Panc1 (cell line): ENCODE results near the gene GNAT1. TPM values are rescaled to one million over a fixed set of nuclear protein-coding genes. Genes with fewer than 3 reads are reported as not detected.

Experiments used
- ATAC-seq: fragments of 200-7000 bp; cut with Tn5 transposase; 2 replicates; pipeline ENCODE4 v1.9.1; 2020; ENCODE audit warnings: mild to moderate bottlenecking, moderate library complexity
- BruUV-seq: library from RNA; stranded (reverse); fragments of 400-500 nt; replicated peaks from 2 replicates; lab custom pipeline; 2021; lab: Mats Ljungman, UMichigan
- CTCF ChIA-PET: fragments of 300-600 bp; sonication (Branson Sonifier 250); formaldehyde crosslinking; loops from one replicate; lab custom pipeline; 2022; ENCODE audit warnings: antibody characterized with exemption; lab: Charles Lee
- POLR2A ChIA-PET: fragments of 300-600 bp; sonication (Branson Sonifier 250); formaldehyde crosslinking; loops from one replicate; lab custom pipeline; 2022; ENCODE audit warnings: antibody characterized with exemption; lab: Charles Lee
- DNase-seq: peaks from one replicate; pipeline ENCODE4 v3.0.0-alpha.2; 2010; ENCODE audit warnings: low read depth, low spot score
- H3K27ac ChIP-seq: 2 replicates; pipeline ENCODE4 v1.5.1; 2011; ENCODE audit warnings: mild to moderate bottlenecking, low read length, inconsistent platforms
- H3K27me3 ChIP-seq: fragments of 200-500 bp; sonication (Bioruptor generic); 2 replicates; pipeline ENCODE4 v1.6.0; 2014; ENCODE audit warnings: low read length, inconsistent platforms; ENCODE audit not compliant: control insufficient read depth, insufficient read depth
- H3K36me3 ChIP-seq: fragments of 200-500 bp; sonication (Bioruptor generic); 2 replicates; pipeline ENCODE4 v1.5.1; 2014; ENCODE audit warnings: inconsistent platforms, mild to moderate bottlenecking, low read length, moderate library complexity; ENCODE audit not compliant: control insufficient read depth, insufficient read depth
- H3K4me1 ChIP-seq: 2 replicates; pipeline ENCODE4 v1.5.1; 2011; ENCODE audit warnings: inconsistent platforms, mild to moderate bottlenecking, low read length, moderate library complexity; ENCODE audit not compliant: control insufficient read depth, insufficient read depth
- H3K4me3 ChIP-seq, 2 experiments: 2 replicates each; pipeline ENCODE4 v1.5.1; 2011 to 2012; ENCODE audit warnings: low read depth in 2 of 2, low read length in 2 of 2, mild to moderate bottlenecking in 2 of 2, inconsistent platforms in 1 of 2, moderate library complexity in 1 of 2
- H3K9me3 ChIP-seq: fragments of 200-500 bp; sonication (Bioruptor generic); 2 replicates; pipeline ENCODE4 v1.5.1; 2014; ENCODE audit warnings: low read depth, mild to moderate bottlenecking, inconsistent platforms, low read length, moderate library complexity; ENCODE audit not compliant: control insufficient read depth, insufficient read depth
- POLR2AphosphoS5 ChIP-seq: IDR thresholded peaks from 2 replicates; pipeline ENCODE4 v1.6.1; 2012; ENCODE audit warnings: mild to moderate bottlenecking, low read depth, low read length, moderate library complexity
- SIN3A ChIP-seq: IDR thresholded peaks from 2 replicates; pipeline ENCODE4 v1.6.1; 2012; ENCODE audit warnings: low read depth, mild to moderate bottlenecking, low read length, moderate library complexity, borderline replicate concordance; ENCODE audit not compliant: insufficient read depth
- TCF7L2 ChIP-seq: IDR thresholded peaks from 2 replicates; pipeline ENCODE4 v1.6.1; 2011; ENCODE audit warnings: mild to moderate bottlenecking, low read depth, low read length, inconsistent platforms
- in situ Hi-C: cut with HindIII; loops from 2 replicates; pipeline ENCODE4 v1.10.0; 2016; ENCODE audit warnings: low sequenced_read_pairs, low pct_unique_long_range_greater_than_20kb
- intact Hi-C: fragments of 100-400 bp; cut with micrococcal nuclease; formaldehyde crosslinking; loops from one replicate; pipeline ENCODE4 v1.10.0; 2022; ENCODE audit not compliant: unreplicated experiment
- total RNA-seq: library from RNA; stranded (reverse); gene quantifications from one replicate; pipeline ENCODE4 v1.2.1, GENCODE V29; 2021; ENCODE audit not compliant: unreplicated experiment
- TF ChIP-seq, protein P1 (sequence below), 2 experiments: IDR thresholded peaks; 2 replicates each; pipeline ENCODE4 v1.6.1; 2011 to 2012; ENCODE audit warnings: low read depth in 2 of 2, control low read depth in 1 of 2, low read length in 1 of 2, mild to moderate bottlenecking in 1 of 2, moderate library complexity in 1 of 2; ENCODE audit not compliant: insufficient read depth in 1 of 2
- TF ChIP-seq, protein P2 (sequence below): fragments of 450-650 bp; IDR thresholded peaks from 2 replicates; pipeline ENCODE4 v1.5.1; 2017; ENCODE audit warnings: mild to moderate bottlenecking

The GNAT1 gene
- total RNA-seq, 1 experiment from 2014 or later: not detected

DNA sequence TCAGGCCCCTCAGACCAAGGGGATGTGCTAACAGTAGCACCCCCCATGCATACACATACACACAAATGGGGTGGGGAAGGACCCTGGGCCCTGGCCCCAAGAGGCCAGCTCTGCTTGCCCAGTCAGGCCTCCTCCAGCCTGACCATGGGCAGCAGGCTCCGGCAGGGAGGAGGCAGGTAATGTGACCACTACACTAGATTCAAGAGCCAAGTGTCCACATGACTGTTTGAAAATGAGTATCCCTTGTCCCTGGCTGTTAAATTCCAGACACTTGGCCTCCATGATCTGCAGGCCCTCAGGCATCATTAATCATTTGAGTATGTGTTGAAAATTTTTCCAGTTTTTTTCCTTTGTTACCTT, 30.7 kb downstream of the GNAT1 start:
- no peaks in the 10 kb centered on the region for H3K4me1 ChIP-seq
- H3K27ac ChIP-seq: no peak overlapping the region
- H3K4me3 ChIP-seq: no peak overlapping the region
- TF ChIP-seq POLR2AphosphoS5 (no peak), SIN3A (no peak)
- TF ChIP-seq, protein P1, sequence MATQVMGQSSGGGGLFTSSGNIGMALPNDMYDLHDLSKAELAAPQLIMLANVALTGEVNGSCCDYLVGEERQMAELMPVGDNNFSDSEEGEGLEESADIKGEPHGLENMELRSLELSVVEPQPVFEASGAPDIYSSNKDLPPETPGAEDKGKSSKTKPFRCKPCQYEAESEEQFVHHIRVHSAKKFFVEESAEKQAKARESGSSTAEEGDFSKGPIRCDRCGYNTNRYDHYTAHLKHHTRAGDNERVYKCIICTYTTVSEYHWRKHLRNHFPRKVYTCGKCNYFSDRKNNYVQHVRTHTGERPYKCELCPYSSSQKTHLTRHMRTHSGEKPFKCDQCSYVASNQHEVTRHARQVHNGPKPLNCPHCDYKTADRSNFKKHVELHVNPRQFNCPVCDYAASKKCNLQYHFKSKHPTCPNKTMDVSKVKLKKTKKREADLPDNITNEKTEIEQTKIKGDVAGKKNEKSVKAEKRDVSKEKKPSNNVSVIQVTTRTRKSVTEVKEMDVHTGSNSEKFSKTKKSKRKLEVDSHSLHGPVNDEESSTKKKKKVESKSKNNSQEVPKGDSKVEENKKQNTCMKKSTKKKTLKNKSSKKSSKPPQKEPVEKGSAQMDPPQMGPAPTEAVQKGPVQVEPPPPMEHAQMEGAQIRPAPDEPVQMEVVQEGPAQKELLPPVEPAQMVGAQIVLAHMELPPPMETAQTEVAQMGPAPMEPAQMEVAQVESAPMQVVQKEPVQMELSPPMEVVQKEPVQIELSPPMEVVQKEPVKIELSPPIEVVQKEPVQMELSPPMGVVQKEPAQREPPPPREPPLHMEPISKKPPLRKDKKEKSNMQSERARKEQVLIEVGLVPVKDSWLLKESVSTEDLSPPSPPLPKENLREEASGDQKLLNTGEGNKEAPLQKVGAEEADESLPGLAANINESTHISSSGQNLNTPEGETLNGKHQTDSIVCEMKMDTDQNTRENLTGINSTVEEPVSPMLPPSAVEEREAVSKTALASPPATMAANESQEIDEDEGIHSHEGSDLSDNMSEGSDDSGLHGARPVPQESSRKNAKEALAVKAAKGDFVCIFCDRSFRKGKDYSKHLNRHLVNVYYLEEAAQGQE (IDR thresholded peaks at IDR 0.05; ENCODE audit: insufficient read depth in 1 of 2, low read depth in 2 of 2, low read length in 1 of 2): no peak
- TF ChIP-seq, protein P2, sequence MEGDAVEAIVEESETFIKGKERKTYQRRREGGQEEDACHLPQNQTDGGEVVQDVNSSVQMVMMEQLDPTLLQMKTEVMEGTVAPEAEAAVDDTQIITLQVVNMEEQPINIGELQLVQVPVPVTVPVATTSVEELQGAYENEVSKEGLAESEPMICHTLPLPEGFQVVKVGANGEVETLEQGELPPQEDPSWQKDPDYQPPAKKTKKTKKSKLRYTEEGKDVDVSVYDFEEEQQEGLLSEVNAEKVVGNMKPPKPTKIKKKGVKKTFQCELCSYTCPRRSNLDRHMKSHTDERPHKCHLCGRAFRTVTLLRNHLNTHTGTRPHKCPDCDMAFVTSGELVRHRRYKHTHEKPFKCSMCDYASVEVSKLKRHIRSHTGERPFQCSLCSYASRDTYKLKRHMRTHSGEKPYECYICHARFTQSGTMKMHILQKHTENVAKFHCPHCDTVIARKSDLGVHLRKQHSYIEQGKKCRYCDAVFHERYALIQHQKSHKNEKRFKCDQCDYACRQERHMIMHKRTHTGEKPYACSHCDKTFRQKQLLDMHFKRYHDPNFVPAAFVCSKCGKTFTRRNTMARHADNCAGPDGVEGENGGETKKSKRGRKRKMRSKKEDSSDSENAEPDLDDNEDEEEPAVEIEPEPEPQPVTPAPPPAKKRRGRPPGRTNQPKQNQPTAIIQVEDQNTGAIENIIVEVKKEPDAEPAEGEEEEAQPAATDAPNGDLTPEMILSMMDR: no peak
- ChIA-PET CTCF (no interaction called here), POLR2A (no interaction called here)
- no peaks in the 10 kb centered on the region for H3K9me3 ChIP-seq
- H3K27me3 ChIP-seq: no peaks in the 10 kb centered on the region
- in situ Hi-C loops (no loop called here), intact Hi-C loops (no loop called here)
- ATAC-seq: no peak
- H3K36me3 ChIP-seq: no peaks in the 10 kb centered on the region
- DNase-seq: no peak
- BruUV-seq: no TSS peak

DNA sequence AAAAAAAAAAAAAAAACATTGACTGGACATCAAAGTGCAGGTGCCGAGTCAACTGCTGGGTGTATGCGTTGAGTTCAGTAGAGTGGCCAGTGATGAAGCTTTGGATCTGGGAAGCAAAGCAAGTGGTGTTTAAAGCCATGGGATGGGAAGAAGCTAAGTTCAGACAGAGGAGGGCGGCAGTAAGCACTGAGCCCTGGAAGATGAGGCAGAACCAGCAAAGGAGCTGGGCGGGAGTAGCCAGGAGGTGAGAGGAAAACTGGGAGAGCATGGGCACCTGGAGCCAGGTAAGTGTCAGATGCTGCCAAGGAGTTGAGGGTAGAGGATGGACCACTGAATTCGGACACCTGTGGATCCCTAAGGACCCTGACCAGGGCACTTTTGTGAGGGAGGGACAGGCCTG, 33.2 kb downstream of the GNAT1 start:
- BruUV-seq: no TSS peak
- Histone ChIP-seq H3K36me3 (no peaks in the 10 kb centered on the region), H3K4me1 (no peaks in the 10 kb centered on the region; the same call in 1 of the 2 replicates), H3K9me3 (no peaks in the 10 kb centered on the region), H3K4me3 (no peak overlapping the region), H3K27me3 (no peaks in the 10 kb centered on the region), H3K27ac (no peak overlapping the region)
- ChIA-PET CTCF (interaction anchor here (0.6 to 3.5 kb wide), 5 partner anchors 25 to 207 kb away, joined by 3 to 39 read pairs (median 7); no protein-coding TSS in a partner anchor), POLR2A (interaction anchor here (0.6 to 0.7 kb wide), 2 partner anchors 14 to 23 kb away, joined by 4 to 7 read pairs; no protein-coding TSS in a partner anchor)
- DNase-seq (no peak), ATAC-seq (no peak)
- TF ChIP-seq TCF7L2 (no peak), SIN3A (no peak), POLR2AphosphoS5 (no peak)
- TF ChIP-seq, protein P1 (IDR thresholded peaks at IDR 0.05; ENCODE audit: insufficient read depth in 1 of 2, low read depth in 2 of 2, low read length in 1 of 2): no peak
- TF ChIP-seq, protein P2: no peak
- intact Hi-C loops (loop anchor here (1.0 kb wide), 1 partner anchor 29 kb away; no protein-coding TSS in a partner anchor), in situ Hi-C loops (no loop called here)
